Measurements from ENCODE around the gene KCNQ1.

Gene KCNQ1

DNA sequence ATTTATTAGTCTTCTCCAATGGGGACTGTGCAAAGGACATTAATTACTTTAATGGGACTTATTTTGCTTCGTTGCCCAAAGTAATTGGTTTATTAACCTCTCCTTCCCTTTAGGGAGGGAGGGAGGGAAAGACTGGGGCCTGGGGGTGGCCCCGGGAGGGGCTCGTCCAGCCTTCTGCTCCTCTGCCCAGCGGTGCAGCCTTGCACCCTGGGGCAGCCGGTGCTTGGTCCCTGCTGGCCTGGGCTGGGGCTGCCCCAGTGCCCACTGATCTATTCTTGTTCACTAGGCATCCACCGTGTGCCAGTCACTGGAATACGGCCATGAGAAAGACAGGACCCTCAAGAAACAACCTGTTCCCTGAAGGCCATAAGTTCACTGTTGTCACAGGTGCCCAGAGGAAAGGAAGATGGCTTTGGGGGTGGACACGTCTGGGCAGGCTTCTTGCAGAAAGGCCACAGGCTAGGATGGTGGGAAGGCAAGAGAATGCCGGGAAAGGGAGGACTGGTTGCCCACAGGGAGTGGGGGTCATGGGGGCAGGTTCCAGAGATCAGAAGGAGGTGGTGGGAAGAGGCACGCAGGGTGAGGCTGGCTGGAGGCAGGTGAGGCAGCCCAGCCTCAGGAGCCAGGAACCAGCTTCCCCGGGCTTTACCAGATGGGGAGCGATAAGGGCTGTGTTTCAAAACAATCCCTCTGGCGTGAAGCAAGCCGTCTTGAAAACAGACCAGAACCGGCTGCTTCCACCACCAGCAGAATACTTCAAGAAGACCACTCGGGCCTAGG lies 302.6 kb downstream of the KCNQ1 start:
- DNase-seq (ENCODE audit: low spot score): no peak

DNA sequence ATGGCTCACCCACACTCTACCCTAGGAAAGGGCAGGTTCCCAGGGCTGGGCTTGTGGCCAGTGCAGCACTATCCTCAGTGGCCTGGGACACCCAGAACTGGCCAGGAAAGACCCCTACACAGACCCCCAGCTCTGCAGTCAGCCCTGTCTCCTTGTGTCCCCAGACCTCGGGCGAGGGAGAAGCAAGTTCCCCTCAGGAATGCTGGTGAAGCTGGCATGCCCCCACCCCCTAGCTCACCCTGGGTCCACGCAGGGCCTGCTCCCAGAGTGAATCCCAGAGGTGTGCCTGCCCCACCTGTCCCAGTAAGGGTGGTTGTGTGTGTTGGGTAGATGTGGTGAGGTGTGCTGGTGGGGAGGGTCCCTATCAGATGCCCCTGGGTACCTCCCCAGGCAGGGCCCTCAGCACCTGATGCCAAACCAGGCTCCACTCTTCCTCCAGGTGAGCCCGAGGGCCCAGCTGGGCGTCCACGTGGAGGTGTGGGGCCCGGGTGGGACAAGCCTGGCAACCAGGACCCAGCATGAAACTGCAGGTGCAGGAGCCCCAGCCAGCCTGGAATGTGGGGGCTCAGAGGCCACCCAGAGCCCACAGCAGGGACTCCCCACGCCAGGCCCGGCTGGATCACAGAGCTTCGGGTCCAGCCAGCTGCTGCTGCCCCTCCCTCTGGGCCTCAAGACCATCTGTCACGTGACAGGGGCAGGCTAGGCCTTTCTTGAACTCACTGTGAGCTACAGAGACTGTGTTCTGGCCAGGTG lies 303.4 kb downstream of the KCNQ1 start:
- DNase-seq (ENCODE audit: low spot score): no peak

GRCh38 chr11:2748814-2749554 lies 304.2 kb downstream of the KCNQ1 start:
- no peak for DNase-seq (ENCODE audit: low spot score)

DNA sequence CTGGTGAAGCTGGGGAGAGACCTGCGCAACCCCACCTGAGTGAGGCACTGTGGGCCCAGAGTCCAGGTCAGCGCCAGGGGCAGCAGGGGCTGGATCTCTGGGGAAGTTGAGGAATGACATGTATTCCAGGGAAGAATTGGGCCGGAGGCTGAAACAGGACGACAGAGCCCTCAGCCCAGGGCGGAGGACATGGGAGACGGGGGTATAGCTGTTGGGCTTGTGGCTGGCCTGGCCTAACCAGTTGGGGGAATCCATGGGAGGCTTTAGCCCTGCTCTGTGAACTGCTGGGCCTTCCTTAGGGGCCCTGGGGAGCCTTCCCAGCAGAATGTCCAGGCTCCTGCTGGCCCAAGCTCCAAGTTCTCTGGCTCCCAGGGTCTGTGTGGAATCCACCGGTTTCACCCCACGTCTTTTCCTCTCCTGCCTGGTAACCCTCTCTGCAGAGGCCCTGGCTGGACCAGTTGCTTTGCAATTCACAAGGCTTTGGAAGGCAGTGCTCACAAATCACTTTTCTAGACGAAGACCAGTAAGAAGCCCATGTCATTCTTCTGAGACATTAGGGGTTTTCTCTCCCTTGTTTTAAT lies 305.4 kb downstream of the KCNQ1 start:
- no peak for DNase-seq (ENCODE audit: low spot score)

GRCh38 chr11:2750682-2751522 lies 306.1 kb downstream of the KCNQ1 start:
- no peak for DNase-seq (ENCODE audit: low spot score)

- DNase-seq (ENCODE audit: low spot score): no peak
Observed at GRCh38 chr11:2751523-2752203, 306.9 kb downstream of the KCNQ1 start.

- no peak for DNase-seq (ENCODE audit: low spot score)
Observed at GRCh38 chr11:2752204-2752770, 307.5 kb downstream of the KCNQ1 start.

DNA sequence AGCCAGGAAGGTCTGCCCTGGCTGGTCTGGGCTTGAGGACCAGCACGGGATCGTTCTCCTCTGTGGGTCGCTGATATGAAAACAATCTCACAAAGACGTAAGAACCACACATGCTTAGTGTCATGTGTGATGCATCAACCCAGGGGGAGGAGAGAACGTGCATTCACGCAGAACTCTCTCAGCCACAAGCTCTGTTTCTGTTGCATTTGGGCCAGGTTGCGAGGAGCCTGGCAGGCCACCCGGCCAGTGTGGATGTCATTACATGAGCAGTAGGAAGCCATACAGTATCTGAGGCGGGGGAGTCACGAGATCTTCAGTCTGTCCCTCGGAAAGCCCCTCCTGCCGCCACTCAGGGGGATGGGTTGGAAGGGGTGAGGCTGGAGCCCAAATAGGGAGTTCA lies 308.1 kb downstream of the KCNQ1 start:
- no peak for DNase-seq (ENCODE audit: low spot score)

- DNase-seq (ENCODE audit: low spot score): no peak
Observed at GRCh38 chr11:2754008-2754407, 309.2 kb downstream of the KCNQ1 start.

GRCh38 chr11:2755071-2755470 lies 310.3 kb downstream of the KCNQ1 start:
- no peak for DNase-seq (ENCODE audit: low spot score)

GRCh38 chr11:2758751-2759150 lies 313.9 kb downstream of the KCNQ1 start:
- DNase-seq (ENCODE audit: low spot score): no peak

GRCh38 chr11:2759228-2760195 lies 314.7 kb downstream of the KCNQ1 start:
- no peak for DNase-seq (ENCODE audit: low spot score)

DNA sequence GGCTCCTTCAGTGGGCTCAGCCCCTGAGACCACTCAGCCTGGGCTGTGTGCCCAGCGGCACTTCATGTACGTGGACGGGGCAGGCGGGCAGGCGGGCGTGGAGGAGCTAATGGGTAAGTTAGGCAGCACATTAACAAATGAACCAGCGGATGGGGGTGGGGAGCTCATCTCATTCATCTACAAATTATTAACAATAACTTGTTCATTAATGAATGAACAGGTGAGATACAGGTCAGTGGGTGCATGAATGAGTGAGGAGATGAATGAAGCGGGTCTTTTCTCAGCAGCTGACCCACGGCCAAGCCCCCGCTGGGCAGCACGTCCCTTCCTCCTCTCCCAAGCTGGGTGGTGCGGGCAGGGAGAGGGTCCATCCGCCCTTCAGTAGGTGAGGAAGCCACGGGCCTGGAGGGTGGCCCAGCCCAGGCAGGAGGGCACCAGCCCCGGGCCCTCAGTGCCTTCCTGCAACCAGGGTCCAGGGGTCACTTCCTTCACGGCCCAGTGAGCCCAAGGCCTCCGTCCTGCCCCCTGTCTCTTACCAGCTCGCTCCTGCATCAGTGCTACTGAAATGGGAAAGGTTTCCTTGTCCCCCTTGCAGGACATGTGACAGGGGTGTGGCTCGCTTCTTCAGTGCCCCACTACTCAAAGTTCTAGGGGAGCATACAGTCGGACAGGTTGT lies 315.5 kb downstream of the KCNQ1 start:
- no peak for DNase-seq (ENCODE audit: low spot score)

DNA sequence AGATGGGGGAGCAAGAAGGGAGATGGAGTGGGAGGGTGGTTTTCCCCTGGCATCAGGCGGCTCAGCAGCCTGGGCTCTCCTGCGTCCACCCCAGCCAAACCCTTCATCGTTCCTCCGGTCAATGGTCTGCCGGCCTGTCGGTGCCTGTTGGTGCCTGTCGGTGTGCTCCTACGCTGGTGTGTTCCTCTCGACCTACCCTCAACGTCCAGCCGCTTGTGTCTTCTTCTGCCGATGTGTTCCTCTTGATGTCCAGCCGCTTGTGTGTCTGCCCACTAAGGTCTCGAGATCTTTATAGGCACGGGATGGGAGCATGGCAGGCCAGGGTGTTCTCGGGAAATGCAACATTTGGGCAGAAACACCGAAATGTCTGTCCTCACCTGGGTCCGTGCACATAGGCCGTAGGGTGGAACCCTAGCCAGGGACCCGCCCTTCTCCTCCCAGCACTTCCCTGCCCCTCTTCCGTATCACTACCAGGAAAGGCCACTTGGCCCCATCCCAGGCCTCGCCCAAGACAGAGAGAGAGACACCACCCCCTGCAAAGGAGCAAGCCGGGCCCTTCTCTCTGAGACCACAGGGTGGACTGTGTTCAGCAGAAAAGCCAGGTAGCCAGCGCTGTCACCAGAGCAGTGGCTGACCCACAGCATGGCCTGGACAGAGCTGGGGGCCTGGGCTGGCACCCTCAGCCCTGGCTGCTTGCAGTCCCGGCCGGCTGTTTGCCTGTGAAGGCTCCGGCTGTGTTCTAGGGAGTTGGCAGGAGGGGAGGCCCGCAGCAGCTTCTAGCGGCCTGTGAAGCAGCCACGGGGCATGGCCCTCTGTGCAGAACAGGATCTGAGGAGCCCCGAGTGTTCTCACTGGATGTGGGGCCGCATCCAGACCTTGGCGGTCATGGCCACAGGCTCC lies 316.6 kb downstream of the KCNQ1 start:
- no peak for DNase-seq (ENCODE audit: low spot score)

DNA sequence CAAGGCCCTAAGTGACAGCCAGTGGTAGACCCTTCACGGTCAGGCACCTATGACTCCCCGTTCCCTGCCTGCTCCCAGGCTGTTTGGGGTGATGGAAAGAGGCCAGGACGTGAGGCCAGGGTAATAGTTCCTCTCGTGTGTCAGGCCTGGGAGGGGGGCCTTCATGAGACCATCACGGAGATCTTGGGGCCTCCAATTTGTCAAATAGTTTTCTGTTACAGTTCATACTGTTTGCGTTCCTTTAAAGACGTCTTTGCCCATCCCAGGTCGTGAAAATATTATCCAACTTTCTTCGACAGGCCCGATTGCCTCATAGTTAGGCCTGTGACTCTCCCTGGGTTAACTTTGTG lies 317.2 kb downstream of the KCNQ1 start:
- no peak for DNase-seq (ENCODE audit: low spot score)

- DNase-seq (ENCODE audit: low spot score): no peak
Observed at GRCh38 chr11:2762451-2762850, 317.6 kb downstream of the KCNQ1 start.

- DNase-seq (ENCODE audit: low spot score): no peak
Observed at GRCh38 chr11:2763984-2764383, 319.2 kb downstream of the KCNQ1 start.

DNA sequence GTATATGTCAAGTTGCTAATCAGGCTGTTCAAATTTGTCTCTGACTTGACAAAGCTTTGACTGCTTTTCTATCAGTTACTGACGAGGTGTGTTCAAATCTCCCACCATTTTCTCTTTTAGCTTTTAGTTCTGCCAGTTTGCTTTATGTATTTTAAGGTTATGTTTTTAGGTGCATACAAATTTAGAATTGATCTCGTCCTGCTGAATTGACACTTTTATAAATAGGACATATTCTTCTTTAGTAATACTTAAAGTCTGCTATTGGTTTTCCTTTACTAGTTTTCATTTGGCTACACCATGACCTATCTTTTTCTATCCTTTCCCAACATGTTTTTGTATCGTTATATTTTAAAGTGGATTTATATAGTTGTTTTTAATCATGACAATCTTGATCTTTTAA lies 320.7 kb downstream of the KCNQ1 start:
- no peak for DNase-seq (ENCODE audit: low spot score)
